ENCODE measurements around the gene MED7. TPM values are rescaled to one million over a fixed set of nuclear protein-coding genes. Genes with fewer than 3 reads are reported as not detected.

Gene MED7
- total and polyA plus RNA-seq, 2 of the 8 experiments (the other 6 are each of a cell fraction or from before 2014, with no cell fraction given) = 6.9 to 9.5 TPM

GRCh38 chr5:157164521-157164920 lies 21.9 kb upstream of the MED7 start (continued):
- TF ChIP-seq, protein P1, sequence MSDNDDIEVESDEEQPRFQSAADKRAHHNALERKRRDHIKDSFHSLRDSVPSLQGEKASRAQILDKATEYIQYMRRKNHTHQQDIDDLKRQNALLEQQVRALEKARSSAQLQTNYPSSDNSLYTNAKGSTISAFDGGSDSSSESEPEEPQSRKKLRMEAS (IDR thresholded peaks at IDR 0.05) = no peak
- TF ChIP-seq JUN (IDR thresholded peaks at IDR 0.05; ENCODE audit: low read depth, low read length) = no peak
- TF ChIP-seq JUND (IDR thresholded peaks at IDR 0.05; ENCODE audit: low read length) = no peak
- TF ChIP-seq SRF (IDR thresholded peaks at IDR 0.05; ENCODE audit: low read depth, low read length) = no peak
